Coronary artery (tissue), 2 donors: ENCODE results near the gene PRAMEF12.

ENCODE experiments used
- DNase-seq: peaks from one replicate; pipeline ENCODE4 v3.0.0-alpha.2; 2017; ENCODE audit warnings: low spot score
- H3K27ac ChIP-seq, 2 donors: fragments of 200-600 bp; sonication (generic); one replicate each; pipeline ENCODE4 v1.5.1; 2016 to 2019
- H3K4me3 ChIP-seq: fragments of 200-600 bp; sonication (generic); 2 replicates; pipeline ENCODE4 v1.5.1; 2016; ENCODE audit warnings: mild to moderate bottlenecking, moderate library complexity
- TF ChIP-seq, protein P1 (sequence below): fragments of 200-600 bp; sonication (generic); IDR thresholded peaks from one replicate; pipeline ENCODE4 v1.5.1; 2019; ENCODE audit warnings: antibody characterized with exemption

Gene PRAMEF12

GRCh38 chr1:12769976-12770505 is 3.5 kb upstream of the PRAMEF12 start:
- TF ChIP-seq, protein P1, sequence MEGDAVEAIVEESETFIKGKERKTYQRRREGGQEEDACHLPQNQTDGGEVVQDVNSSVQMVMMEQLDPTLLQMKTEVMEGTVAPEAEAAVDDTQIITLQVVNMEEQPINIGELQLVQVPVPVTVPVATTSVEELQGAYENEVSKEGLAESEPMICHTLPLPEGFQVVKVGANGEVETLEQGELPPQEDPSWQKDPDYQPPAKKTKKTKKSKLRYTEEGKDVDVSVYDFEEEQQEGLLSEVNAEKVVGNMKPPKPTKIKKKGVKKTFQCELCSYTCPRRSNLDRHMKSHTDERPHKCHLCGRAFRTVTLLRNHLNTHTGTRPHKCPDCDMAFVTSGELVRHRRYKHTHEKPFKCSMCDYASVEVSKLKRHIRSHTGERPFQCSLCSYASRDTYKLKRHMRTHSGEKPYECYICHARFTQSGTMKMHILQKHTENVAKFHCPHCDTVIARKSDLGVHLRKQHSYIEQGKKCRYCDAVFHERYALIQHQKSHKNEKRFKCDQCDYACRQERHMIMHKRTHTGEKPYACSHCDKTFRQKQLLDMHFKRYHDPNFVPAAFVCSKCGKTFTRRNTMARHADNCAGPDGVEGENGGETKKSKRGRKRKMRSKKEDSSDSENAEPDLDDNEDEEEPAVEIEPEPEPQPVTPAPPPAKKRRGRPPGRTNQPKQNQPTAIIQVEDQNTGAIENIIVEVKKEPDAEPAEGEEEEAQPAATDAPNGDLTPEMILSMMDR: no peak
- Histone ChIP-seq H3K4me3 (no peak overlapping the region), H3K27ac (no peak overlapping the region)
- no peak for DNase-seq

GRCh38 chr1:12770620-12771019 is 2.9 kb upstream of the PRAMEF12 start:
- DNase-seq: no peak
- Histone ChIP-seq H3K4me3 (no peak overlapping the region), H3K27ac (no peak overlapping the region)
- TF ChIP-seq, protein P1: no peak

GRCh38 chr1:12771186-12771585 is 2.4 kb upstream of the PRAMEF12 start:
- DNase-seq: no peak
- no peak overlapping the region for H3K4me3 ChIP-seq
- TF ChIP-seq, protein P1: no peak
- H3K27ac ChIP-seq: no peak overlapping the region

- no peak overlapping the region for H3K4me3 ChIP-seq
- no peak overlapping the region for H3K27ac ChIP-seq
These were observed 1.0 kb upstream of the PRAMEF12 start for GRCh38 chr1:12772520-12772919.

GRCh38 chr1:12774801-12775345 is 1.3 kb downstream of the PRAMEF12 start:
- TF ChIP-seq, protein P1: no peak
- DNase-seq: no peak

More at GRCh38 chr1:12772520-12772919, 1.0 kb upstream of the PRAMEF12 start:
- TF ChIP-seq, protein P1: no peak
- no peak for DNase-seq

GRCh38 chr1:12775443-12775842 is 1.9 kb downstream of the PRAMEF12 start:
- TF ChIP-seq, protein P1: no peak
- no peak overlapping the region for H3K4me3 ChIP-seq
- no peak overlapping the region for H3K27ac ChIP-seq
- DNase-seq: no peak

More at GRCh38 chr1:12774801-12775345, 1.3 kb downstream of the PRAMEF12 start:
- Histone ChIP-seq H3K4me3 (no peak overlapping the region), H3K27ac (no peak overlapping the region)

GRCh38 chr1:12776801-12777557 is 3.4 kb downstream of the PRAMEF12 start:
- no peak overlapping the region for H3K27ac ChIP-seq
- TF ChIP-seq, protein P1: no peak
- H3K4me3 ChIP-seq: no peak overlapping the region
- DNase-seq: no peak
